Mucosa of descending colon (tissue), 3 donors: ENCODE results near the gene KCNN2. TPM values are rescaled to one million over a fixed set of nuclear protein-coding genes. Genes with fewer than 3 reads are reported as not detected.
A peak's percentile ranks its signal among the peaks of the same experiment; 100 is the strongest.

ENCODE experiments used
- ATAC-seq: fragments of 200-7000 bp; cut with Tn5 transposase; one replicate; pipeline ENCODE4 v1.9.1; 2020; ENCODE audit warnings: mild to moderate bottlenecking, moderate library complexity
- DNase-seq, 3 donors: peaks; one replicate each; pipeline ENCODE4 v3.0.0-alpha.2; 2020
- H3K36me3 ChIP-seq: fragments of 200-600 bp; one replicate; pipeline ENCODE4 v1.8.0; 2021; ENCODE audit warnings: low read depth, mild to moderate bottlenecking
- H3K4me1 ChIP-seq: fragments of 200-600 bp; one replicate; pipeline ENCODE4 v1.8.0; 2021; ENCODE audit warnings: low read depth, mild to moderate bottlenecking
- H3K4me3 ChIP-seq: fragments of 200-600 bp; one replicate; pipeline ENCODE4 v1.8.0; 2021; ENCODE audit warnings: mild to moderate bottlenecking
- H3K9me3 ChIP-seq: fragments of 200-600 bp; one replicate; pipeline ENCODE4 v1.8.0; 2021; ENCODE audit warnings: mild to moderate bottlenecking
- CTCF ChIP-seq: fragments of 200-600 bp; IDR thresholded peaks from one replicate; pipeline ENCODE4 v1.8.0; 2022; ENCODE audit warnings: antibody characterized with exemption, mild to moderate bottlenecking
- intact Hi-C, 2 donors: fragments of 100-400 bp; cut with DNase I in 1 of 2; cut with micrococcal nuclease in 1 of 2; formaldehyde crosslinking; loops; one replicate each; pipeline versions ENCODE4 v1.11.0 to v1.11.1; 2022; cut with DNase I, micrococcal nuclease
- total RNA-seq, 3 donors: library from RNA; stranded (reverse); fragmentation: NEBNext Ultra II Directional in 2 of 3; extraction: Animal tissue kit (Norgen Biotek cat#: 25700) in 2 of 3; gene quantifications; one replicate each; pipeline versions ENCODE4 v1.2.1 to v1.2.4, GENCODE V29; 2021 to 2023
- donor health status: DM: no; HTN: no; CAD: no; lungs with moderate emphysema.
- donor health status: DM: no; HTN: no; CAD: no.
- donor health status: DM: no; HTN: yes; CAD: no.

KCNN2 gene
- total RNA-seq, 3 donors from 2014 or later, result 0.48 to 3.5 (median 0.96) TPM

GRCh38 chr5:114471529-114471928, 109.7 kb downstream of the KCNN2 start:
- Histone ChIP-seq H3K4me3 (no peak overlapping the region), H3K9me3 (no peaks in the 10 kb centered on the region), H3K36me3 (no peaks in the 10 kb centered on the region), H3K4me1 (no peaks in the 10 kb centered on the region)
- ATAC-seq (no peak), DNase-seq (no peak)
- TF ChIP-seq CTCF, result no peak
- intact Hi-C loops, result no loop called here

- intact Hi-C loops, result no loop called here
- DNase-seq (peak in 2 of 3 donors; percentile 28 to 55), ATAC-seq (peak; percentile 88)
- peaks cover 1% of the 10 kb centered on the region for H3K9me3 ChIP-seq
- H3K4me1 ChIP-seq, result no peaks in the 10 kb centered on the region
- H3K36me3 ChIP-seq, result no peaks in the 10 kb centered on the region
- TF ChIP-seq CTCF, result no peak
- H3K4me3 ChIP-seq, result no peak overlapping the region
These were observed 111.7 kb downstream of the KCNN2 start for GRCh38 chr5:114473541-114473940.

- intact Hi-C loops, result no loop called here
- TF ChIP-seq CTCF, result no peak
- no peak overlapping the region for H3K4me3 ChIP-seq
- H3K9me3 ChIP-seq, result peaks cover 4% of the 10 kb centered on the region
- ATAC-seq, result peak; percentile 55
- DNase-seq, result peak in 1 of 3 donors; percentile 1
- H3K36me3 ChIP-seq, result no peaks in the 10 kb centered on the region
- no peaks in the 10 kb centered on the region for H3K4me1 ChIP-seq
These were observed 116.0 kb downstream of the KCNN2 start for GRCh38 chr5:114477816-114478334.

- intact Hi-C loops, result no loop called here
- no peaks in the 10 kb centered on the region for H3K9me3 ChIP-seq
- H3K4me3 ChIP-seq, result no peak overlapping the region
- no peak for DNase-seq
- no peak for TF ChIP-seq CTCF
- H3K36me3 ChIP-seq, result no peaks in the 10 kb centered on the region
- no peak for ATAC-seq
- no peaks in the 10 kb centered on the region for H3K4me1 ChIP-seq
These were observed 138.9 kb downstream of the KCNN2 start for GRCh38 chr5:114500756-114501155.

DNA sequence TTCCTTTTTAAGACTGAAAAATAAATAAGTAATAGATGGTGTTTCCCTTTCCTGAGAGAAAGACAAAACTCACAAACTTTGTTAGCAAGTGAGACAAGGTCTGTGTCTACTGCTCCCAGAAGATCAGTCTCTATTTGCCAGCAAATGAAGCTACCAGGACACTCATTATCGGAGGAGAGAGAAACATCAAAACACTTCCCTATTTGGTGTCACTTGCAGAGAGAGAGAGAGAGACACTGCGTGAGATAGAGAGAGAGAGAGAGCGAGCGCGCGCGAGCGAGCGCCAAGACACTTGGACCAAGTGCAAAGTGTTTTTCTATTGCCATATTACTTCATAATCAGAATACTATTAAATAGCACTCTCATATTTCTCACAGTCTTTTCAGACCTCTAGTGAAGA, 142.7 kb downstream of the KCNN2 start:
- no peaks in the 10 kb centered on the region for H3K36me3 ChIP-seq
- no peak for DNase-seq
- TF ChIP-seq CTCF, result no peak
- H3K4me3 ChIP-seq, result no peak overlapping the region
- no peaks in the 10 kb centered on the region for H3K9me3 ChIP-seq
- no peak for ATAC-seq
- intact Hi-C loops, result no loop called here
- H3K4me1 ChIP-seq, result no peaks in the 10 kb centered on the region

- no peaks in the 10 kb centered on the region for H3K36me3 ChIP-seq
- intact Hi-C loops, result no loop called here
- ATAC-seq (no peak), DNase-seq (no peak)
- TF ChIP-seq CTCF, result no peak
- no peaks in the 10 kb centered on the region for H3K4me1 ChIP-seq
- H3K9me3 ChIP-seq, result no peaks in the 10 kb centered on the region
- no peak overlapping the region for H3K4me3 ChIP-seq
These were observed 162.4 kb downstream of the KCNN2 start for GRCh38 chr5:114524221-114524620.
